GM23248 (cell line): ENCODE results near the gene LZTFL1.

Source experiments
- EZH2 ChIP-seq: fragments of 200-600 bp; sonication (generic); IDR thresholded peaks from 2 replicates; pipeline ENCODE4 v1.6.1; 2018; ENCODE audit warnings: antibody characterized with exemption, mild to moderate bottlenecking; ENCODE audit not compliant: insufficient read depth, poor library complexity, severe bottlenecking
- EZH2phosphoT487 ChIP-seq: fragments of 200-600 bp; sonication (generic); IDR thresholded peaks from 2 replicates; pipeline ENCODE4 v1.6.1; 2018; ENCODE audit warnings: antibody characterized with exemption, moderate library complexity, mild to moderate bottlenecking, low read depth; ENCODE audit not compliant: insufficient read depth

DNA sequence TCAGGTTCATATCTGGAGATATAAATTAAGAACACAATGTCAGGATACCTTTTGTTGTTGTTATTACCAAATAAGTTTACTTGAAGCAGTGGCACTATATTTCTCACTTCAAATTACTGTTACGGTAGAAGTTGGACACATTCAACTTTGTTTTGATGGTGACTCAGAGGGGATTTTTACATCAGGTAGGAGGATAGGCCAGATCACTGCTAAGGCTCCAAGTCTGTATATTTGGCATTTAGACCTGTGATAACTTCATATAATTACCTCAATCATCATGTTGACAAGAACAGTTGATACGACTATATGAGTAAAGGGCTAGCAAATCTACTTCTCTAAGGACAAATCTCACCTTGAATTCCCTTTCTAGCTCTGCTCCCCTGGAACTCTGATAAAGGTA lies 15.6 kb downstream of the LZTFL1 start:
- TF ChIP-seq EZH2 (no peak), EZH2phosphoT487 (no peak)
